ENCODE results near the gene SGCD.

The SGCD gene

GRCh38 chr5:156523607-156524006 is 196.6 kb downstream of the SGCD start:
- no peak for DNase-seq

- no peak for DNase-seq
Measured at GRCh38 chr5:156526081-156526925, 199.3 kb downstream of the SGCD start.

- DNase-seq = no peak
Measured at GRCh38 chr5:156527611-156528010, 200.6 kb downstream of the SGCD start.

GRCh38 chr5:156528673-156529072 is 201.7 kb downstream of the SGCD start:
- DNase-seq = no peak

GRCh38 chr5:156529892-156530291 is 202.9 kb downstream of the SGCD start:
- no peak for DNase-seq

- no peak for DNase-seq
Measured at GRCh38 chr5:156531199-156531598, 204.2 kb downstream of the SGCD start.

GRCh38 chr5:156532921-156533320 is 206.0 kb downstream of the SGCD start:
- DNase-seq = no peak

GRCh38 chr5:156534085-156534484 is 207.1 kb downstream of the SGCD start:
- DNase-seq = no peak

GRCh38 chr5:156534906-156535485 is 208.0 kb downstream of the SGCD start:
- no peak for DNase-seq

GRCh38 chr5:156540491-156540890 is 213.5 kb downstream of the SGCD start:
- no peak for DNase-seq

- DNase-seq = no peak
Measured at GRCh38 chr5:156541582-156541981, 214.6 kb downstream of the SGCD start.

GRCh38 chr5:156543348-156544145 is 216.6 kb downstream of the SGCD start:
- DNase-seq = no peak

GRCh38 chr5:156552855-156553358 is 225.9 kb downstream of the SGCD start:
- DNase-seq = no peak

- DNase-seq = no peak
Measured at GRCh38 chr5:156556666-156557406, 229.9 kb downstream of the SGCD start.

- no peak for DNase-seq
Measured at GRCh38 chr5:156560002-156560401, 233.0 kb downstream of the SGCD start.

- DNase-seq = no peak
Measured at GRCh38 chr5:156561651-156562050, 234.7 kb downstream of the SGCD start.

- no peak for DNase-seq
Measured at GRCh38 chr5:156570615-156571014, 243.7 kb downstream of the SGCD start.

- no peak for DNase-seq
Measured at GRCh38 chr5:156581725-156582124, 254.8 kb downstream of the SGCD start.

GRCh38 chr5:156582193-156582598 is 255.2 kb downstream of the SGCD start:
- no peak for DNase-seq

- no peak for DNase-seq
Measured at GRCh38 chr5:156584871-156585270, 257.9 kb downstream of the SGCD start.

- no peak for DNase-seq
Measured at GRCh38 chr5:156585999-156586398, 259.0 kb downstream of the SGCD start.

- no peak for DNase-seq
Measured at GRCh38 chr5:156587012-156587411, 260.0 kb downstream of the SGCD start.

GRCh38 chr5:156588306-156588705 is 261.3 kb downstream of the SGCD start:
- no peak for DNase-seq
